HG03378 (cell line): ENCODE results near the gene ATXN1L.
"Not testable (repeated sequence)": the region's sequence is repeated elsewhere in the genome, so short reads cannot be mapped to it uniquely, and the experiment has no call there.

ENCODE experiments used
- ATAC-seq: cut with Tn5 transposase; IDR thresholded peaks from one replicate; pipeline ENCODE4 v1.9.1; 2021; ENCODE audit warnings: mild to moderate bottlenecking, moderate library complexity; ENCODE audit not compliant: unreplicated experiment

Gene ATXN1L

DNA sequence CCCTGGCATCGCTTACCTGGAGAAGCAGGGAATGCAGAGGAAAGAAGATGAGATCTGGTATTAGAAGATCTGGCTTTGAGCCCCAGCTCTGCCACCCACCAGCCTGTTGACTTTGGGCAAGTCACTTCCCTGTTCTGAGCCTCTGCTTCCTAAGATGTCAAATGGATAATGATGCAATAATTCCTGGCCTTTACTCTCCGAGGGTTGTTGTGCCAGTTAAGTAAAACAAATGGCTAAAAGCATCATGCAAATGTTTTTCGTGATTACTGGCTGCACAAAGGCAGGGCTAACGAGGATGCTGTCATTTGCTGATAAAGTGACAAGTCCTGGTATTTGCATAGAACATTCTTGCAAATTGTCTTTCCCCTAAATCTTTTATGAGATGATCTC, 39.5 kb downstream of the ATXN1L start:
- no peak for ATAC-seq

DNA sequence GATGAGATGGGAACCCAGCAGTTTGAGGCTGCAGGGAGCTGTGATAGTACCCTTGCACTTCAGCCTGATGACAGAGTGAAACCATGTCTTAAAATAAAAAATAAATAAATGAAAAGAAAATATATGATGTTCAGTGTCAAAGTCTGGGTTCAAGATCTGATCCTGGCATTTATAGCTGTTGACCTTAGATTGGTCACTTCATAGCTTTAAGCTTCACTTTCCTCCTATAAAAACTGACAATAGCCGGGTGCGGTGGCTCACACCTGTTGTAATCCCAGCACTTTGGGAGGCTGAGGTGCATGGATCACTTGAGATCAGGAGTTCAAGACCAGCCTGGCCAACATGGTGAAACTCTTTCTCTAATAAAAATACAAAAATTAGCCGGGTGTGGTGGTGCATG, 43.4 kb downstream of the ATXN1L start:
- ATAC-seq: no peak

DNA sequence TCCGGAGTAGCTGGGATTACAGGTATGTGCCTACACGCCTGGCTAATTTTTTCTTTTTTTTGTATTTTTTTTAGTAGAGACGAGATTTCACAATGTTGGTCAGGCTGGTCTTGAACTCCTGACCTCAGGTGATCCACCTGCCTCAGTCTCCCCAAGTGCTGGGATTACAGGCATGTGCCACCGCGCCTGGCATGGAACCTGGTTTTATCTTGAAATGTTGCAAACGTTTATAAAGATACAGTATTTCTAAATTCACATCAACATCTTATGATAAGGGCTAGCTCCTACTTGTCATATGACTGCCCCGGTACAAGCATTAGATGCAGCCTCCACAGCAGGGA, 48.1 kb downstream of the ATXN1L start:
- no peak for ATAC-seq

DNA sequence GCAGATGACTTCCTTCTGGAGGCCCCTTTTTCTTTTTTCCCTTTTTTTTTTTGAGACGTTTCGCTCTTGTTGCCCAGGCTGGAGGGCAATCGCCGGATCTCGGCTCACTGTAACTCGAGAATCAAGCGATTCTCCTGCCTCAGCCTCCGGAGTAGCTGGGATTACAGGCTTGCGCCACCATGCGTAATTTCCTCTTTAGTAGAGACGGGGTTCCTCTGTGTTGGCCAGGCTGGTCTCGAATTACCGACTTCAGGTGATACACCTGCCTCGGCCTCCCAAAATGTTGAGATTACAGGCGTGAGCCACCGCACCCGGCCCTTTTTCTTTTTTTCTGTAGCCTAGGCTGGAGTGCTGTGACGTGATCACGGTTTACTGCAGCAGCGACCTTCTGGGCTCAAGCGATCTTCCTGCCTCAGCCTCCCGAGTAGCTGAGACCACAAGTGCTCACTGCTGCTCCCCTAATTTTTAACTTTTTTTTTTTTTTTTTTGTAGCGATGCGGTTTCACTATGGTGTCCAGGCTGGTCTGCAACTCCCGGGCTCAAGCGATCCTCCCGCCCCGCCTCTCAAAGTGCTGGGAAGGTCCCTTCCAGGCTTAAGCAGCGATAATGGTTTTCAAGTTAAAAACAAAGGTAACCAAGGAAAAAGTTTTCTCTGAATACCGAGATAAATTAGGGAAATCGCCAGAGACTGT, 48.6 kb downstream of the ATXN1L start:
- ATAC-seq: peak; percentile 23

DNA sequence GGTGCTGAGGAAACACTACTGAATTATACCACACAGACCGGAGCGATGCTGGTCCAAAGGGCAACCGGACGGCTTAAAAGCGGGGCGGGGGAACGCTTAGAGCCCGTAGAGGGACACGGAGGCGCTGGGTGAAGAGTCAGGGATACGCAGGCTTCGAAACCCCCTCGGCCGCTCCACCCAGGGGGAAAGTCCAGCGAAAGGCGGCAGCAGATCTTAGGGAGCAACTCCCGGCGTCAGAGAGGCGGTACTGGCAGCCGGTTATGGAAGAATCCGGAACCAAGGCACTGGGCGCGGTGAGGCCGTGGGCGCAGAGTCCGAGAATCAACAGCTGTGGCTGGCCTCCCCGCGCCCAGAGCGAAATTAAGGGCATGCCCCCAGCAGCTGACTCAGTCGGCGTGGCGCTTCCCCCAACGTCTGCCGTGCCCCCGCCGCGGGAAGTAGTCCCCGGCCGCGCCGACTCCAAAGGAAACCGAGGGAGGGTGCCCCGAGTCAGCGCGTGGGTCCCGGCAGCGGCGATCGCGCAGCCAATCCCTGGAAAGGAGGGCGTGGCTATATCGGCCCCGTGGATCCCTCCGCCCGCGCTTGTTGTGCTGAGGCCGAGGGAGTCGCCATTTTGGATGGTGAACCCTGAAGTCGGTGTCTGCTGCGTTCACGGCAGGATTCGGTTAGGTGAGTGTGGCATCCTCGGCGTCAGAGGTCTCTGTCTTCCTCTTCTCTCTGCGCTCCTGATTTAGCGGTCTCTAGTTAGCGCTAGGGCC, 49.3 kb downstream of the ATXN1L start, which contains the start of gene IST1:
IST1 (plus strand) TSS at position 611 of the 758 bp plus-strand sequence. CDS start 20,110 bp downstream, outside the sequence.
- ATAC-seq: peak; percentile 72

DNA sequence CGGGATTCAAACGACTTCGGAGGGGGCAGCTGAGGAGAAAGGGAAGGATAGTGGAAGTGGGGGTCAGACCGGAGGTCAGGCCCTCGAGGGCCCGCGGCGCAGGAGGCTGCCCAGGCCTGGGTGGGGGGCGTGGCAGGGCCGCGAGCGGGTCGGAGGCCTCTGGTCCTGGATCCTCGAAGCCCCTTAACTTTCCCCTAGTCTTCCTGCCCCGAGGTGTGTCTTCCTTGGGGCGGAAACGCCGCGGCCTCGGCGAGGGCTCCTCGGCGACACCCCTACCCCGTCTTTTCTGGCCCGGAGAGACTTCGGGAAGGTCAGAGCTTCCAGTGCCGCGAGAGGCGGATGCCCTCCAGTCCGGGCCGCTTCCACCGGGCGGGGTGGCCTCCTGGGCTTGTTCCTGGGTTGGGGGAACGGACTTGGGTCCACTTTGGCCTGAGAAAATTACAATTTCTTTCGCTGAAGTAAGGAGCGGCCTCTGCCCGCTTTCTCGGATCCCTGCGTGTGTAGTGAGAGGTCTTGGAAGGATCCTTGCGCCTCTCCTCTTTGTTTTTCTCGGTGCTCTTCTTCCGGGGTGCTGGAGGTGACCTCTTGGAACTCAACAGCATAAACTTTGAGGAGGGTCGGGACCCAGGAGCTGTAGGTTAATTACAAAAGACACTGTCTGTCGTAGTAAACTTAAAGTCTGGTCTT, 50.0 kb downstream of the ATXN1L start:
- ATAC-seq: peak; percentile 6

DNA sequence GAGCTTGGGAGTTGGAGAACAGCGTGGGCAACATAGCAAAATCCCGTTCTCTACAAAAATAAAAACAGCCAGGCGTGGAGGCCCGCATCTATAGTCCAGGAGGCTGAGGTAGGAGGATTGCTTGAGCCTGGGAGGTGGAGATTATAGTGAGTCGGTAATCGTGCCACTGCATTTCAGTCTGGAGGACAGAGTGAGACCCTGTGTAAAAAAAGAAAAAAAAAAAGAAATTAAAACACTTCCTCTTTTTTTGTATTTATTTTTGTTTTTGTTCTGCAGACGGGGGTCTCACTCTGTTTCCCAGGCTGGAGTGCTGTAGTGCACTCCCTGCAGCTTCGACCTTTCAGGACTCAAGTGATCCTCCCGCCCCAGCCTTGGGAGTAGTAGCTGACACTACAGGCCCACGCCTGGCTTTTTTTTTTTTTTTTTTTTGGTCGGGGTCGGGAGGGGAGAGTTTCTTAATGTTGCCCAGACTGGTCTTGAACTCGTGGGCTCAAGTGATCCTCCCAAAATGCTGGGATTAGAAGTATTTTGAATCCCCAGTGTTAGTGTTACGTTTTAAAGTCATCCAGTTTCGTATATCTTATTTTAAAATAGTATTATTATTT, 51.1 kb downstream of the ATXN1L start:
- ATAC-seq: no peak

DNA sequence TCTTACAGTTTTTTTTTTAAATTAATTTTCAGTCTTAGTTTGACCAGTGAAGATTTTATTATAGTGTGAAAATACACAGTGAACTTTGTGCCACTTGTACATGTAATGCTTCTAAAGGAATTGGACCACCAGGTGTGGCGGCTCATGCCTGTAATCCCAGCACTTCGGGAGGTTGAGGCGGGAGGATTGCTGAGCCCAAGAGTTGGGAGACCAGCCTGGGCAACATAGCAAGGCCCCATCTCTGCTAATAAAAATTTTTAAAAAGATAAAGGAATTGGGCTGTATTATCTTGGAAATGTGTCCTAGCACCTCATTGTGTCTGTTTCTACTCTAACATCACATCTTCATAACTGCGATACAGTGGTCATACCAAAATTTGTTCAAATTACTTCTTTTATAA, 53.4 kb downstream of the ATXN1L start:
- ATAC-seq: no peak

DNA sequence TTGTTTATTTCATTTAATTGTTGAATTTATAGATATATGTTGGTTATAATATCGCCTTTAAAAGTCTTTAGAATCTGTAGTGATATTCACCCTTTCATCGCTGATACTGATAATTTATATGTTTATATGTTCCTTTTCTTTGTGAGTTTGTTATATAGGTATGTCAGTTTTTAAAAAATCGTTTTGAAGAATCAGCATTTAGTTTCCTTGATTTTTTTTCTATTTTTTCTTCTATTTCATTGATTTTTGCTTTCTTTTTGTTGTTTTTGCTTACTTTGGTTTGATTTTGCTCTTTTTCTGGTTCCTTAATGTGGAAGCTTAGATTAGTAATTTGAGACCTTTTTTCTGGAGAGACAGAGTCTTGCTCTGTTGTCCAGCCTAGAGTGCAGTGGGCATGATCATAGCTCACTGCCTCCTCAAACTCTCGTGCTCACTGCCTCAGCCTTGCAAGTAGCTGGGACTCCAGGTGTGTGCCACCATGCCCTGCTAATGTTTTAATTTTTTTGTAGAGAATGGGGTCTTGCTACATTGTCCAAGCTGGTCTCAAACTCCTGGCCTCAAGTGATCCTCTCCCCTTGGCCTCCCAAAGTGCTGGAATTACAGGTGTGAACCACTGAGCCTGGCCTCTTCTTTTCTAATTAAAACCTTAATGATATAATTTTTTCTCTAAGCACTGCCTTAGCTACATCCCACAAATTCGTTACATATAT, 57.0 kb downstream of the ATXN1L start:
- ATAC-seq: no peak

DNA sequence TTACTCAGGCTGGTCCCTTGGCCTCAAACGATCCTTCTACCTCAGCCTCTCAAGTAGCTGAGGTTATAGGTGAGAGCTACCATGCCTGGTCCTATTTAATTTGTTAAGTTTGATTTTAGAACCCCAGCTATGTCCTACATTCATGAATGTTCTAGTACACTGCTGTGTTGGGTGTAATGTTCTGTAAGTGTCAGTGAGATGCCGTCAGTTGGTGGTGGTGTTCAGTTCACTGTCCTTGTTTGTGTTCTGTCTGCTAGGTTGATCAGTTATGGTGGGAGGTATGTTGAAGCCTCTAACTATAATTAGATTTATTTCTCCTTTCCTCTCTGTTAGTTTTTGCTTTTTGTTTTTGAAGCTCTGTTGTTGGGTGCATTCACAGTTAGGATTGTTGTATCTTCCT, 57.8 kb downstream of the ATXN1L start:
- no peak for ATAC-seq

DNA sequence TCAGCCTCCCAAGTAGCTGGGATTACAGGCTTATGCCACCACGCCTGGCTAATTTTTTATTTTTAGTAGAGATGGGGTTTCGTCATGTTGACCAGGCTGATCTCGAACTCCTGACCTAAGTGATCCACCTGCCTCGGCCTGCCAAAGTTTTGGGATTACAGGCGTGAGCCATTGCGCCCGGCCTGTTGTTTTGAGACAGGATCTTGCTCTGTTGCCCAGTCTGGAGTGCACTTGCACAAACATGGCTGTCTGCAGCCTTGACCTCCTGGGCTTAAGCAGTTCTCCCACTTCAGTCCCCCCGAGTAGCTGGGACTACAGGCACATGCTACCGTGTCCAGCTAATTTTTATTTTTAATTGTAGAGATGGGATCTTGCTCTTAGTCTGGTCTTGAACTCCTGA, 58.5 kb downstream of the ATXN1L start:
- no peak for ATAC-seq

DNA sequence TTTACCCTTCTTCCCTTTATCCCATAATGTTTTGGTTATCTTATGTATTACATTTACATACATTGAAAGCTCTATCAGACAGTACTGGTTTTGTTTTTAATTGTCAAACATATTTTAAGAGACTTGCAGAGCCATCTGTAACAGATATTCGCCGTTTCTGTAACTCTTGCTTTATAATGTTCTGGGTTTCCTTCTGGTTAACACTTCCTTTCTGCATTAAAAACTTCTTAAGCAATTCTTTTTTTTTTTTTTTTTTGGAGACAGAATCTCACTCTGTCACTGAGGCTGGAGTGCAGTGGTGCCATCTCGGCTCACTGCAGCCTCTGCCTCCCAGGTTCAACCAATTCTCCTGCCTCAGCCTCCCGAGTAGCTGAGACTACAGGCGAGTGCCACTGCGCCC, 60.0 kb downstream of the ATXN1L start:
- not testable (repeated sequence) for ATAC-seq
